ENCODE results near the gene SGMS1.

SGMS1 gene

DNA sequence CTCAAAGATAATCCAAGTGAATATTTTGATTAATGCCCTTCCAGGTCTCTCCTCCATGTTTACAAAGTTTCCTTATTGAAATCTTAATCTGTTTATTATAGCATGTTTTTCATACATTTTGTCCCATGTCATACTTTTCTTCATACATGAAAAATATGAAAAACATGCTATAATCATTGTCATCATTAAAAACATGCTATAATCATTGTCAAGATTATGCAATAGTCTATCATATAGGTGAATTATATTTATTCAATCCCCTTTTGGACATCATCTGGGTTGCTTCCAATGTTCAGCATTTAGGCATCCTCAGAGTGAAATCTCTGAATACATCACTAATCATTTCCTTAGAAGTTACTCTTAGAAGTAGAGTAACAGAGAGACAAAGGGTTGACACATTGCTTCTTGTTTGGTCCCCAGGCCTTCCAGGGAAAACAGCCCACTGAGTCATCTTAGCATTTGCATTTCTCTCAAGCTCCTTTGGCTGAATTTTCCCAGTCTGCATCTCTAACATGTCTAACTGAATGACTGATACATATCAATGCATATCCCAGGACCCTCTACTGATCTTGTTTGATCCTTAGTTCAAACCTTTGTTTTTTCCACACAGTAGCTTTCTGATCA lies 87.0 kb downstream of the SGMS1 start:
- DNase-seq (ENCODE audit: low spot score), result no peak

DNA sequence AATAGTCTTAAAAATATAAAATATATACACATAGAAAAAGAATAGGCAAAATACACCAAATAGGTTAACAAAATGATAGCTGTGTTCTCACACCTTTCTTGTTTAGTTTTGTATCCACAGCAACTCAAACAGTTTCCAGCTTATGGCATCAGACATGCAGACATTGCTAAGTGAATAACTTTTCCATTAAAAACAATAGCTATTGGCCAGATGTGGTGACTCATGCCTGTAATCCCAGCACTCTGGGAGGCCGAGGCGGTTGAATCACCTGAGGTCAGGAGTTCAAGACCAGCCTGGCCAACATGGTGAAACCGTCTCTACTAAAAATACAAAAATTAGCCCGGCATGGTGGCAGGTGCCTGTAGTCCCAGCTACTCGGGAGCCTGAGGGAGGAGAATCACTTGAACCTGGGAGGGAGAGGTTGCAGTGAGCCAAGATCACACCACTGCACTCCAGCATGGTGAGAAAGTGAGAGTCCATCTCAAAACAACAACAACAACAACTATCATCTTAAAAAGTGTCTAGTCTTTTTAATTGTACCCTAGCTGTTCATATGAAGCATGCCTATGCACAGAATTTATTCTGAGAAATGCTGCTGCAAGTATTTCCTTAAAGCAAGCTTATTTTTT lies 88.9 kb downstream of the SGMS1 start:
- peak; percentile 27 for DNase-seq (ENCODE audit: low spot score)

DNA sequence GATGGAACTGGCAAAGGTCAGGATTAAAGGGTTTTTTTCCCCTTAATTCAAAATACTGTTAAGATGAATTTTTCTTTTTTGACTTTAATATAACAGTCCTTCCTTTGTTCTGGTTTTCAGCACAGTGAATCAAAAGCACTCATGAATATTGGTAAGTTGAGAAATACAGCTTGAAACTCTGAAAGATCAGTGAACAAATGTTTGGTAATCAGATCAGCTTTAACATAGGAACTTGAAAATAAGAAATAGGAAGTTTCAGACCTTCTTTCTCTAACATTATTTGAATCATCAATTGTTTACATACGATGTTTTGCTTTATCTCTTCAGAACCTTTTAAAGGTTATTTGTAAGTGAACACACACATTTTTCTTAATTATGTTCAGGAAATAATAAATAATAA lies 90.5 kb downstream of the SGMS1 start:
- no peak for DNase-seq (ENCODE audit: low spot score)

DNA sequence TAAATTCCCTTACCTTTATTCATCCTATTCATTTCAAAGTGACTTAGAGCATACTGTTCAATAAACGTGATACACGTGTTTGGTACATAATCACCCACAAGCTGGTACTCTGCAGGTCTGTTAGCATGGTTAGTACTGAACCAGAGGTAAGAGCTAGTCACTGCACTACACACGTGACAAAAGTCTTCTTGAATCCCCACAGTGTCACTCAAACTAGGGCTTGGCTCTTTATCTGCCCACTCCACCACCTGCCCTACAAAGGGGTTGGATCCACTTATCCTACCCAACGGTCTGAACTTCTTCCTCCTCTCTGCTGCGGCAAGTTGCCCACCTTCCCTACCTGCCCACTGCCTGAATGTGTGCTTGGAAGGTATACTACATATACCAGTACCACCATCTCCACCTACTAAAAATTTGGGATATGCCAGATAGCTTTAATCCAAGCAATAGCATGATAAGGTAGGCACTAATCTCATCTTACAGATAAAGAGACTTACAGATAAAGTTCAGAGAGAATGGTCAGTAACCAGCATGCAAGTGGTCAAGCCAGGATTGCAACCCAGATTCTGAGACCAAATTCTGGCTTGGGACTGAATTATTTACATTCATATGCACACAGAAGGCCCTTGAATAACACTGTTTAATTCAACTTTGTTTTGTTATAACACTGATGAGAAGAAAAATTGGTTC lies 92.2 kb downstream of the SGMS1 start:
- no peak for DNase-seq (ENCODE audit: low spot score)

DNA sequence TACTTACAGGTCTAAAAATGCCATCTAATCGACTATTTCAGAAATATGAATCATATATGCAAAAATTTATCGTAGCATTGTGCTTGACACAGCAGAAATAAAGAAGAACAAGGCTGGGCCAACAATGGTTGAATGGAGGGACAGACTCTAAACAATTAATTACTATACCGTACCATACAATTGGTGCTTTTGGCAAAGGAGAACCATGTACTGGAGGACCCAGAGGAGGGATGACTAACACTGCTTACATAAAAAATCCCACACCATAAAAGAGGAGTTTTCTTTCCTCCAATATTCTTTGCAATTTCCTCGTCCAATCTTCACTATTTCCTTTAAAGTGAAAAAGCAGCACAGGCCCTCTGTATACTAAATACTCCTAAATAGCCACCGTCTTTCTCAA lies 94.1 kb downstream of the SGMS1 start:
- no peak for DNase-seq (ENCODE audit: low spot score)

DNA sequence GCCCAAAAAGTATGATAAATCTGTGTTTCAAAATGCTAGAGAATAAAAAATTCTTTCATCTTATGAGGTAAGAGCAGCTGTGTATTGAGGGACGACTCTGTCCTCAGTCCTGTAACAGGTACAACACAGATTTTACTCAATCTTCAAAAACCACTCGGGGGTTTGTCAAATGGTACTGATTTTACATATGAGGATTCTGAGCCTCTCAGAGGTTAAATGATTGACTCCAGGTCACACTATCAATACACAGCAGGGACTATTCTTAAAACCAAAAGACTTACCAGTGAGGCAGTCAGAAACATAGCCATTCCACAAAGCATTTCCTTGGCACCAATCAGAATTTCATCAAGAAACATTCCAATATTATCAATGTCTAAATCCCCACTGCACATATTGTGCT lies 95.5 kb downstream of the SGMS1 start:
- DNase-seq (ENCODE audit: low spot score), result no peak

DNA sequence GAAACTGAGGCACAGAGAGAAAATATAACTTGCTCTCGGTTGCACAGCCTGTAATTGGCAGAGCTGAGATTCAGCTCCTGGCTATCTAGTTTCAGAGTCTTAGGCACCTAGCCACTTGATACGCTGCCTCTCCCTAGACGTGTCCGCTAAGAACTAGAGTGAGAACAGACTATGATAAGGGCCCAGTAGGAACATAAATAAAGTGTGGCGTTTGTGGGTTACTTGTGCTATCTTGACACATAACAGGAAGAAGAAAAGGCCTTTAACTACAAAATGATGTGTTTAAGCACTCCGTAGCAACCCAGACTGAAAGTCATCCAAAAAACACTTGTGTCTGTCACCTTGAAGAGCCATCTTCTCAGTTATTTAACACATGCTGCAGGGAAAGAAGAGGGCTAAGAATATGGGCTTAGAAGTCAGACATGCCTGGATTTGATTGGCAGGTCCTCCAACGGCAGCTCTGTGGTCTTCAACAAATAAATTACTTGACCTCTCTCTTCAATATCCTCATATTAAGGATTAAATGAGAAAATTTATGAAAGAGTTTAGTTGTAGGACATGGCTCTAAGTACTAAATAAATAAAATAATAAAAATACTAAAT lies 96.2 kb downstream of the SGMS1 start:
- DNase-seq (ENCODE audit: low spot score), result no peak

DNA sequence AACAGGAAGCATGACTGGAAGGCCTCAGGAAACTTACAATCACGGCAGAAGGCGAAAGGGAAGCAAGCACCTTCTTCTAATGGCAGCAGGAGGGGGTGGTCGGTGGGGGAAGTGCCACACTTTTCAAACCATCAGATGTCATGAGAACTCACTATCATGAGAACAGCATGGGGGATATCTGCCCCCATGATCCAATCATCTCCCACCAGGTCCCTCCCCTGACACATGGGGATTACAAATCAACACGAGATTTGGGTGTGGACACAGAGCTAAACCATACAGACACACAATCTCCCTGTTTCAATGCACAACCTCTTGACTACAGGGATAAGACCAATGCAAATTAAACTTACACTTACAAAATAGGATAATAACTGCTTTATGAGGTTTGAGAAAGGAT lies 97.6 kb downstream of the SGMS1 start:
- no peak for DNase-seq (ENCODE audit: low spot score)

DNA sequence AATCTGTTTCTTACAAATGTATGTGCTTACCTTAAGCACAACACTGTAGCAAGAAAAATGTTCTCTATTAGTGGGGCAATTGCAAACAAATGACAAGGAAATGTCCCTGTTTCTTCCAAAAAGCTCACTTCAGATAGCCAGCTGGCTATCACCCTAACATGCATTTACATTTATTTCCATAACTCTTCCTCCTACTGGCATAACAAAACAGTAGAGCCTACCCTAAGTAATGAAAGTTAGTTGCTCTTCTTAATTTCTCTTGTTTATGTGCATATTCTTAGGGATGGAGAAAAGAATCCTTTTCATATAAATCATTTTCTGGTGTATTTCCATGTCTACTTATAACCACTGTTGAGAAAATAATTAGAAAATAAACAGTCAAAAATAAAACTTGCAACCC lies 100.4 kb downstream of the SGMS1 start:
- no peak for DNase-seq (ENCODE audit: low spot score)

DNA sequence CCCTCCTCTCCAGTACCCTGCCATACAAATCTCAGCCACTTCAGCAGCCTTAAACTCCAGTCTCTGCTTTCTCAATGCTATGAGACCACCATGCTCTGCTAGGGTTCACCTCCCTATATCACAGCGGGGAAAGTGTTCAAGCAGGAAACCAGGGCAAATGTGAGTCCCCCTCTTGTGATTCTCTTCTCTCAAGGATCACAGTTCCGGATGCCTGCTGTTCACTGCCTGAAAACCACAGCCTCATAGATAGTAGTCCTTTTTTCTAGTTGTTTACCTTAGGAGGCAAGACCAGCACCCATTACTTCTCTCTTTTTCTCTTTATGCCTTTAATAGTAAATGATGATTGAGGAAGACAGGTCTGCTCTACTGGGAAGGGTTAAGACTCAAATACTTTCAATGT lies 100.8 kb downstream of the SGMS1 start:
- no peak for DNase-seq (ENCODE audit: low spot score)

DNA sequence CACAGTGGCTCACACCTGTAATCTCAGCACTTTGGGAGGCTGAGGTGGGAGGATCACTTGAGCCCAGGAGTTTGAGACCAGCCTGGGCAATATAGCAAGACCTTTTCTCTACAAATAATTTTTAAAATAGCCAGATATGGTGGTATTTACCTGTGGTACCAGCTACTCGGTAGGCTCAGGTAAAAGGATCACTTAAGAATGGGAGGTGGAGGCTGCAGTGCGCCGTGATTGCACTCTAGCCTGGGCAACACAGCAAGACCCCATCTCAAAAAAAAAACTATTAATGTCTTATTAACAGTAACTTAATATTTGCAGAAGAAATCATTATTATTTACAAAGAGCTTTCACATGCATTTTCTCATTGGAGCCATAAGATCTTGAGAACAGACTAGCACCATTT lies 103.6 kb downstream of the SGMS1 start:
- DNase-seq (ENCODE audit: low spot score), result no peak

DNA sequence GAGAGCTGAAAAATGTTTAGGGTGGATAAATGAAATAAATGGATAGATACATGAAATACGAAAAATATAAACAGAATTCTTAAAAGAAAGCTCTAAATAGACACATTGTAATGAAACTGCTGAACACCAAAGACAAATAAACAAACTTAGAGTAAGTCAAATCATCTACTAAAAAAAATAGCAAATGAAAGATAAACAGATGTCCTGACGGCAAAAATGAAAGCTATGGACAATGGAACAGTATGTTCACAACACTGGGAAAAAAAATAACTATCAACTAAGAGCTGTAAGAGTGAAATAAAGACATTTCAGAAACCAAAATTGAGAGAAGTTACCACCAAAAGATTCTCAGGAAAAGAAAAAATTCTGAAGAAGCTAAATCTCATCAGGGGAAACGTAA lies 106.1 kb downstream of the SGMS1 start:
- DNase-seq (ENCODE audit: low spot score), result no peak

DNA sequence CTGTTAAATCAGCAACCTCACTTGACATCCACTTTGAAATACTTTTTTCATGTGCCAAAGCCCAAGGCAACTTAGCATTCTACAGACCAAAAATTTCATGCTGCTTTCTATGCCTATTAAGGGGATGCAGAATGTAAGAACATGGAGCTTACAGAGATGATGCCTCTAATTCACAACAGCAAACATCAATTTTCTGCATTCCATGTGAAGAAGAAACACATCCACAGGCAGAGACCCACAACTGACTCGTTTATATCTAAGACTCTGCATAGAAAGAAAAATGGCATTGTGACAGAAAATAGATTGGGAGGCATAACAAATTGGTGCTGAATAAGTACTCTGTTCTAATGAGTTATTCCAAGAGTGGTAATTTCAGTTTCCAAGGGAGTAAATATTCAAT lies 107.6 kb downstream of the SGMS1 start:
- no peak for DNase-seq (ENCODE audit: low spot score)

DNA sequence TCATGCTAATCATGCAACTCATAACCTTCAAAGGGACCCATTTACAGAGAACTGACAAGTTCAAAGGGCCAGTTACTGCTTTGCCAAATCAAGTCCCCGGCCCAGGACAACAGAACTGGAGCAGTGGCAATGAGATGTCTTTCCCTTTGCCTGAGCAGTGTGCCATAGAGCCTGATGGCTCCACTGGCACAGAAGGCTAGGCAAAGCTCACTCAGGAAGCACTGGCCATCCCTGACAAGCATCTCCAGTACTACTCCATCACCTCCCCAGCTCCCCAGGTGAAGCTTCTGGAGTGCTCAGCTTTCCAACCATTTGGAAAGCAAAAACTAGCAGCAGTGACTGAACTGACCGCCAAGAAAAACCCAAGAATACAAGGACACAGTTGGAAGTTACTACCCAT lies 108.3 kb downstream of the SGMS1 start:
- no peak for DNase-seq (ENCODE audit: low spot score)

DNA sequence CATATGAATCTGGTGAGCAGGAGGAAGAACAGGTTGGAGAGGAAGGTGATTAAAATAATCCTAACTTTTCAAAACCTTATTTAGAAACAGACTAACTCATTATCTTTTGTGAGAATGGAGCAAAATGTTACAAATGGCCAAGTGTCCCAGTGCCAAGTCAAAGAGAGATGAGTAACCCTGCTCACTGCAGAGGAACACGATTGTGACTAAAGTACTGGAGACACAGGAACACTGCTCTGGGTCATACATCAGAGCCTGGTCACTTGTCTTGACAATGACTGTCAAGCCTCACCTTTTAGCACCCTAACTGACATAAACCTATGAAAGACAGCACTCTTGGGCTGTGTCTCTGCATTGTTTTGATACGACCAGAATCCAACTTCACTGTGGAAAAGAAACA lies 108.8 kb downstream of the SGMS1 start:
- DNase-seq (ENCODE audit: low spot score), result no peak

DNA sequence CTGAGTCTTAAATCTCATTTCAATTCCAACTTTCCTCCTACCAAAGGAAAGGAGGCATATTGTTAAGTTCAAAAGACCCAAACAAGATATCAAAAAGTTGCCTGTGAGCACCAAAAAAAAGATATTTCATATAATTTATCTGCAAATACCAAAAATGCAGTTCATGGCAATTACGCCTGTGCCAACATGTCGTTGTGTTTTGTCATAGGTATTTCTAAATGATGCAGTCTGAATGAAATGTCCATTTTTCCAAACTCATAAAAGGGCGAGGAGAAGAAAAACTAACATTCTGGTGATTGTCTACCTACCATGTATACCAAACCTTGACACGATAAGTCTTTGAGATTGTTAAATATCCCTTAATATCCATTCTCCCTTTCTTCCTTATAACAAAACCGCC lies 109.8 kb downstream of the SGMS1 start:
- DNase-seq (ENCODE audit: low spot score), result no peak

DNA sequence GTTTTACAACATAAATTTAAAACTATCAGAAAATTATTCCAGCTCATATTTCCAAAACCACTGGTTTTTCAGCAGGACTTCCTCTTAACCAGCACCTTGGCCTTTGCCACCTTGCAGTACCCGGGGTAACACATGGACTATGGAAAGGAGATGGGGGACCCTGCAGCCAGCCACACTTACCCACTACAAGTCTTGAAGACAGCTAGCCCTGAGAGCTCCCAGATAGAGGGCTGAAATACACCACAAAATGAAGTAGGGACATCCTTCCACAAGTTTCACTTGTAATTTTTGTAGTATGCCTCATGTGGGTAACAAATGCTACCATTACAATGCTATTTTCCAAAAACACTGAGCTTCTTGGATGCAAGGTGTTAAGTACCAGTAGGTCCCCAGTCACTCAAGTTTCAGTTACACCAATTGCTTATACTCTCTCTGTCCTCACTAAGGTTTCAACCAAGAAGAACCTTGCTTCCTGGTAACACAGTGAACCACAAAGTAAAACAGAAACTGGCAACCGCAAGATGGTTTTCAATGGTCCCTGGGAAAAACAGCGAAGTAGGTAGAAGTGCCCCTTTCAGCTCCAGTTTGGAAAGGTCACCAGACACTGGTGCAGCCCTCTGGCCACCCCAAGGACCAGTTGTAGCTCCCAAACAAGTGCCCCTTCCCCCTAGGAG lies 110.9 kb downstream of the SGMS1 start:
- no peak for DNase-seq (ENCODE audit: low spot score)

DNA sequence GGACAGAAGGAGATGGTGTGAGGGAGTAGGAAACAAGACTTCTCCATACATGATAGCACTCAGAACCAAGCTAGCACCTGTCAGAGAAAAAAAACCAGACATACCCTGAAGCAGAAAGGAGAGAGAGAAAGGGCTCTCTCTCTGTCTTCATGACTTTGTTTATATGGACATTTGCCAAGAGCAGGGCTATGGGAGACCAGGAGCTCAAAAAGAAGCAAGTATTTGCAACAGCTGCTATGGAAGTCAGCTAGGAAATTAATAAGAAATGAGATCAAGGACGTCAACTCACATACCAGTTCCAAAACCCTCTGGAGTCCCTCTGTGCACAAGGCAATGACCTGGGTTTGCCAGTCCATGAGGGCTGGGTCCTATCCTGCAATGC lies 111.6 kb downstream of the SGMS1 start:
- DNase-seq (ENCODE audit: low spot score), result no peak

DNA sequence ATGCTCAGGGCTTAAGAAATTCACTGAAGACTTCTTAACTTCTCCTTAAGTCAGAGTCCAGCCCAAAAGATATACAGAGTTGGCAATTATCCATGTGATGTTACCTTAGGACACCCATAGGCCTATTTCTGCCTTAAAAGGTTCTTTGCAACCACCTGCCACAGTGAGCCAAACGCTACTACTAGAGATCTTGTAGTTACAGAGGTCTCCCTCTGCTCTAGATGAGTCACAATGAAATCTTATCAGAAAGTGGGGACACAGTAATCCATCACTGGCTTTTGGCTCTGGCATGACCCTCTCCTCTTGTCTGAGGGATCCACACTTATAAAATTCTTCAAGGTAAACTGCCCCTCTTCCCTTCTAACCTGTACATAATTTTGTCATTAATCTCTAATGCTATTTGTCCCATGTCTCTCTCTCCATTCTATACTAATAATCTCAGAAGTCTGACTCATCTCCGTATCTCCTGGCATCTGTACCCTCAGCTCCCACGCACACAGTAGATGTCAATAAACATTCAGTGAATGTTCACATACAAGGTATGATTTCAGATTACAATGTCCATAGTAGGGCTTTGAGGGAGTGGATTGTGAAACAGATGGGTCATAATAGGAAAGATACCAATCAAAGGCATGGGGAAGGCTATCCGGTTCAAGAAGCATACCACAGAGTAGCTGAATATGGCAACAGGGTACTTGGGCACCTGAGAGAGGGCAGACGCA lies 112.1 kb downstream of the SGMS1 start:
- no peak for DNase-seq (ENCODE audit: low spot score)

DNA sequence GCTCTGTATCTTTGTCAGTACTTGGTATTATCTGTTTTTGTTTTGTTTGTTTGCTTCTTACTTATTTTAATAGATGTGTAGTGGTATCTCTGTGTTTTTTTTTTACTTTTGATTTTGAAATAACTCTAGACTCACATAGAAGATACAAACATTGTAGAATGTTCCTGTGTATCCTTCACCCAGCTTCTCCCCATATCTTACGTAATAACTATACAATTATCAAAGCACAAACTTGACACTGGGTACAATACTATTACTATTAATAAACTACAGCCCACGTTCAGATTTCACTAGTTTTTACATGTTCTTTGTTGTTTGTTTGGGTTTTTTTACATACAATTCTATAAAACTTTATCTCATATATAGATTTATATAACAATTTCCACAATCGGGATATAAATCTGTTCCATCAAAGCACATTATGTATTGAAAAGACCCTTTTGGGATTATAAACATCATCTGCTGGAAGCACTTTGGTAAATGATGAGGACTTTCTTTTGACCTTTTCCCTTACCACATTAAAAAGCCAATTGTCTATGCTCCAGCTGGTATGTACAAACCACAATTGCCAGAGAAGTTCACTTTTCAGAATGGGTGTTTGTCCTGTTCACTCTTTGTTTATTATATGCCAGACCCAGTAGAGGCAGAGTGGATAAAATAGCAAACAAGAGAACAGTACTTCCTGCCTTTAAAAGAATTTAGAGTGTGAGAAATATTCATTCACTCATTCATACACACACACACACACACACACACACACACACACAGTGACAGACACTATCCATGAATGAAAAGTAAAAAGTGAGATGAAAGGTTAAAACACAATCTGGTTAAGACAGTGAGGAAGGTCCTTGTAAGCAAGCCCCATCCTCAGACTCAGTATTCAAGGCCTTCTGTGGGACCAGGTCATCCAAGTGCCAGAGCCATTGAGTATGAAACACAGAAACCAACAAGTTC lies 113.0 kb downstream of the SGMS1 start:
- DNase-seq (ENCODE audit: low spot score), result no peak
